NCI-H510A treated with DMSO at 0.1 percent for 48 hours (cell line): ENCODE results near the gene CDK12.

Experiments used
- DNase-seq: peaks from one replicate; lab custom pipeline; 2025; lab: John Stamatoyannopoulos, UW

The CDK12 gene

DNA sequence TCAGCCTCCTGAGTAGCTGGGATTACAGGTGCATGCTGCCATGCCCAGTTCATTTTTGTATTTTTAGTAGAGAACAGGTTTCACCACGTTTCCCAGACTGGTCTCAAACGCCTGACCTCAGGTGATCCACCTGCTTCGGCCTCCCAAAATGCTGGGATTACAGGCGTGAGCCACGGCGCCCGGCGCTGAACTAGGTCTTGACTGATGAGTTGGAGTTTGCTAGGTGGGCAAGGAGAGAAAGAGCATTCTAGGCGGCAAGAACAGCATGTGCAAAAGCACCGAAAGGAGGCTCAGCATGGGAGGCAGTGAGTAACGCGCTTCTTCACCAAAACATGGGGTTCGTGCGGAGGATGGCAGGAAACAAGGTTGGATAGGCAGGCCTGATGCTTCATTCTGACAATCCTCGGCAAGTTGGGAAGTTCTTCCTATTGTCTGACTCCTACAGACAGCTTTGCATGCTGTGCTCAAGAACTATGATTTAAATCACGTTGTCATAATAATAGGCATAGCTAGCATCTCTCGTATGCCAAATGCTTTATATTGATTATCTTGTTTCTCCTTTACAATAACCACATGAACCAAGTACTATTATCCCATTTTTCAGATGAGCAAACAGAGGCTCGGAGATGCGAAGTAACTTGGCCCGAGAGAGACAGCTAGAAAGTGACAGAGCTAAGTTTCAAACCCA is 119.9 kb downstream of the CDK12 start:
- no peak for DNase-seq

DNA sequence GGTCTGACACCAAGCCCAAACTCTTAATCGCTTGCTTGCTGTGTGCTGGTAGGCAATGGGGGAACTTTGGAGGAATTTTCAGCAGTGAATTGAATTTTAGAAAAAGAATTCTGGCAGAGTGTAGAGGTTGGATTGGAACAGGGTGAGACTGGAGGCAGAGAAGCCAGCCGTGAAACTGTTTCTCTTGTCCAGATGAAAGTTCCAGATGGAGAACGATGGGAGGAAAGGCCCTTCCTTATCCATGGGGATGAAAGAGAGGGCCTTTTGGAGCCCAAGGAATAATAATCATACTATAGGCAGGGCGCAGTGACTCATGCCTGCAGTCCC is 120.4 kb downstream of the CDK12 start:
- DNase-seq: no peak

DNA sequence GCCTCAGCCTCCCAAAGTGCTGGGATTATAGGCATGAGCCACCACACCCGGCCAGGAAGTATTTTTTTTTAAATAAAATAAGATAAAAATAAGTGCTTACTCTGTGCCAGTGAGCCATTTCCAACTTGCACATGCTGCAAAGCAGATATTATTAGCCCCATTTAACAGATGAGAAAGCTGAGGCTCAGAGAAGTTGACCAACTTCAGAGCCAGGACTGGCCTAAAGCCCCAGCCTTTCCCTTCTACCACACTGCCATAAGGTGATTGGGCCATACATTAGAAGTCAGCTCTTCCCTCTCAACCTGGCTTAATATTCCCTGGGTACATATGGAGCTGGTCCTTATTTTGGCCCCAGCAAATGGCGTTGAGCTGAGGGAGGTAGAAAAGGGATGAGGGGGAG is 121.4 kb downstream of the CDK12 start:
- DNase-seq: no peak
